Activated CD8-positive, alpha-beta memory T cell treated with anti-CD3 and anti-CD28 coated beads, Interleukin-2, amount 50 U/mL, for 48 hours (primary cell): ENCODE results near the gene MEGF11.

Experiments used
- DNase-seq: peaks from one replicate; pipeline ENCODE4 v3.0.0-alpha.2; 2020

Gene MEGF11

GRCh38 chr15:65956899-65957298 lies 296.7 kb downstream of the MEGF11 start:
- DNase-seq, result no peak

DNA sequence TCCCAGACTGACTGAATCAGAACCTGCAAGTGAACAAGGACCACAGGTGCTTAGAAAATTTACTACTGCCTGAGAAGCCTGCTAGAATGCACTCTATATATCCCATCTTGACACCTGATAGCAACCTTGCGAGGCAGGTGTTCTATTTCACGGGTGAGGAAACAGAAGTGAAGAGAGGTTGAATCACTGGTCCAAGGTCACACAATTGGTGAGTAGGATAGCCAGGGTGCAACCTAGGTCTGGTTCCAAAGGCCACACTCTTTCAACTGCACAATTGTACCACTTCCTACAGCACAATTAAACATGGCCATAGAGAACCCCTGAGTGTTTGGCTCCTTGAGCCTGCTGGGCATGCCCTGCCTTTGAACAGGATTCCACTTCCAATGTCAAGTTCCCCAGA lies 297.2 kb downstream of the MEGF11 start:
- DNase-seq, result no peak

GRCh38 chr15:65954289-65954741 lies 299.2 kb downstream of the MEGF11 start:
- DNase-seq, result no peak

DNA sequence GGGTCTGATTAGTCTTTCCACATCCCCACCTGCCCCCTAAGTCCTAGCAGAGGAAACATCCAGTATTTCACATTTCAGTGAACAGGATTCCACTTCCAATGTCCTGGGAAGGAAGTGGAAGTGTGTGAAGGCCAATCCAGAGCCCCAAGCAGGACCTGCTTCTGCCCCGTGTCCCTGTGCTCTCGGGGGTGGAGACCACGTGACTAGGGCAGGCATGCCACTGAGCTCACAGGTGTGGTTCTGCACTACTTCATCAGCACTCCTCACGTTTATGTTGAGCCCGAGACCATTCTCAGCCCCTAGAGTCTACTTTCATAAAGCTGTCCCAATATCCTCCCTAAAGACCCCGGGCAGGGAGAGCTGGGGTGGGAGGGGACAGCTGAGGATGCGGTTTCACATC lies 299.9 kb downstream of the MEGF11 start:
- DNase-seq, result no peak

- DNase-seq, result no peak
Measured at GRCh38 chr15:65952391-65953053, 301.0 kb downstream of the MEGF11 start.

DNA sequence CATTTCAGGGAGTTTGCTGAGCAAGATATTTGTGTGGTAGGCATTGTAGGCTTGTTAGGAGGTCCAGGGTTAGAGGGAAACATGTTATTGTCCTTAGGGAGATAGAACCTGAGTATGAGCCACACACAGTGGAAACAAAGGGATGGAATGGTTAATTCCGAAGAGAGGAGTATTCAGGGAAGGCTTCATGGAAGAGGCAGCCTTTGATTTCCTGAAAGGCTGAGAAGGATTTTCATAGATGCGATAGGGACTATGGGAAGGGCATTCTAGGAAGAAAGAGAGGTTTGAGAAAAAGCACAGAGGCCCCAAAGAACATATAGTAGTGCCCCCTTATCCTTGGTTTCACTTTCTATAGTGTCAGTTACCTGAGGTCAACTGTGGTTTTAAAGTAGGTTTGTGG lies 302.5 kb downstream of the MEGF11 start:
- DNase-seq, result no peak

- no peak for DNase-seq
Measured at GRCh38 chr15:65949491-65949890, 304.1 kb downstream of the MEGF11 start.

- DNase-seq, result no peak
Measured at GRCh38 chr15:65949011-65949410, 304.5 kb downstream of the MEGF11 start.

GRCh38 chr15:65948383-65948782 lies 305.2 kb downstream of the MEGF11 start:
- no peak for DNase-seq

DNA sequence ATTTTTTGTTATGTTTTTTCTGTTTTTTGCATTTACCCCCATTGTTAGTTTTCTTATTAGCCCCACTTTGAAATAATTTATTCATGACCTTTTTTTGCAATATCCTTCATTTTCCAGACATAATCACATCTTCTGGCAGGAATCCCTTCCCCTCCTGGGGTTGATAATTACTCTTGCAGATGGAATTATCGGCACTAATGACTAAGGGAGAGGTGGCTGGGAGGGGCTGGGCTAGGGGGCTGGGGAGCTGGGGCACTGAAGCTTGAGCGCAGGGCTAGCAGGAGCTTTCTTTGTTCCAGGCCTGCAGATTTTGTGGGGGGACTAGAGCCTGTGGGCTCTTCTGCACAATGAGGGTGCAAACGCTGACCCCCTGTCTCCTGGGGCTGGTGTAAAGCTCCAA lies 306.5 kb downstream of the MEGF11 start:
- no peak for DNase-seq

DNA sequence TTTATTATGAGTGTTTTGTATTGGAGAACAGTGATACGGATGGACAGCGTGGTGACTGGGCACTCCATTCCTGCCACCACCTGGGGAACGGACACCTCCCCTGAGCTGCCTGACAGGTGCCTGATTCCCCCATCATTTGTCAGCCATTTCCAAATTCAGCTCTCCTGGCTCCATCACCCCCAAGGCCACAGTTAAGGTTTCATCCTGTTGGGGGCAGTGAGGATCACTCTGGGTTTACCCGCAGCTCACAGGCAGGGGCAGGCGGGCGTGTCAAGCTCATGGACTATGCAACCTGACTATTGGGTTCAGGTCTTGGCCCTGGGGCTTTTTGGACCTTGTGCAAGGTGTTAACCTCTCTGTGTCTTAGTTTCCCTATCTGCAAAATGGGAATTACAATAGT lies 307.9 kb downstream of the MEGF11 start:
- no peak for DNase-seq

DNA sequence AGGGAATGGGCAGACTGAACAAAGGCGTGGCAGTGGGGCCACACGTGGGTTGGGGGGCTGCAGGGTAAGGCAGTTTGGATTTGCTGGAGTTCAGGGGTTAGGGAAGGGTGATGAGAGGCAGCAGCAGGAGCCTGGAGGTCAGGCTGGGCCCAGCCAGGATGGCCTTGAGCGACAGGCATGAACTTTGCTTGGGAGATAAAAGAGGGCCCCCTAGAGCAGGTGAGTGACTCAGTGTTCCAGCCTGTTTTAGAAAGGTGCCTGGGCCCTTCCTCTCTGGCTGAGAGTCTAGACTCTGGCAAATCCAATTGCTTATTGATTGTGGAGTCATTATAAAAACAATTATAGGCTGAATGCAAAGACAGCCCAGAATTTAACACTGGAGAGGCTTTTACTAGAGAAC lies 309.1 kb downstream of the MEGF11 start:
- DNase-seq, result no peak

GRCh38 chr15:65942436-65942835 lies 311.1 kb downstream of the MEGF11 start:
- DNase-seq, result no peak

DNA sequence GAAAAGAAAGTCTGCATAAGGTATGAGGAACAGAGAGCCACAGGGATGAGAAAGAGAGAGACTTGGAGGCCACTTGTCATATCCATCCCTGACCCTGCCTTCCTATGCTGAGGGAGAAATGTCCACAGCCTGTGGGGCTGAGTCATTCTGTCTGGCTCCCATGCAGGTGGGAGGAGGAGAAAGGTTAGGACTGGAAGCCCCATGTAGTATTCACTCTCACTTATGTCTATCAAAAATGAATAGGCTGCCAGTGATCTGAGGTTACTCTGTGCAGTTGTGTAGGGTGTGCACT lies 313.0 kb downstream of the MEGF11 start:
- DNase-seq, result no peak

DNA sequence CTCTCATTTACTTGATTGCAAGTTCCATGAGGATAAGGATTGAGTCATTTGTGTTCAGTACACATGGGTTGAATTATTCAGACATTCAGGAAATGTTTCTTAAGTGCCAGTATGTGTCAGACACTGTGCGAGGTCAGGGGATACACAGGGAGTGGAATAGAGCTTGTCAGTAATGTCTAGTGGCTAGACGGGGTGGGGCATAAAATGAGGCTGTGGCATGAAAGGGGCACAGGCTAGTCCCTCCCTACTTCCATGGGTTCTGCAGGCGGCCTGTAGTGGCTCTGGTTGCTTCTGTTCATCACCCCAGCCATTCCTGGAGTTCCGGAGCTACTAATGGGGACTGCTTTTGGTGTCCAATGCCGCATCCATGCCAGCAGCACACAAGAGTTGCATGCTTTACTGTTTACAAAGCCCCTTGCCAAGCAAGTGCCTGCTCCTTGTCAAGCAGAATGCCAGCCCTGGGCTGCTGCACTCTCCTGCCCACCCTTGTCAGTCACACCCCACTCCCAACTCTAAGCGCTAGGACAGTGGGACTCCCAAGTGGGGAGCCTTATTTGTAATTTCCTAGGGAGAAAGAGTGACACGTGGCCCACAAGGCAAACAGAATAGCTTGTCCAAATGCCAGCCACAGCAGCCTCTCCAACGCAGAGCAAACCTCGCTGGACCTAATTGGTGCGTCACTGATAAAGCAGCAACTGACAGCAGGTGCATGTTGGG lies 313.5 kb downstream of the MEGF11 start:
- no peak for DNase-seq

GRCh38 chr15:65938604-65939003 lies 314.9 kb downstream of the MEGF11 start:
- no peak for DNase-seq

GRCh38 chr15:65937476-65937875 lies 316.1 kb downstream of the MEGF11 start:
- DNase-seq, result no peak

DNA sequence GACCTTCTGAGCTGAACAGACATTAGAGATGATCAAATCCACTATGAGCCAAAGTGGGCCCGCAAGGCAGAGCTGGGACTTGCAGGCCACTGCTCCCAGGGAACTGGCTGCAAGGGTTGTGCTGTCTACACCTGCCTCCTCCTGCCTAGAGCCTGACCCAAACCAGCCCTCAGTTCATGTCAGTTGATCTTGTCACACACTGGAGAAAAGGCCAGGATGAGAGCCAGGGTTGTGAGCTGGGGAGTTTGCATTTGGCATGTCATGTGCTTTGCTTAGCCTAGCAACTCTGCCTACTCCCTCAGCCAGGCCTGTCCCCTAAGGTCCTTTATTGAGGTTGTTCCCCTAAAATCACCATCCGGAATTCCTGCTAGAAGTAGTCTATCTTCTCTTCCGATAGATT lies 316.5 kb downstream of the MEGF11 start:
- no peak for DNase-seq

DNA sequence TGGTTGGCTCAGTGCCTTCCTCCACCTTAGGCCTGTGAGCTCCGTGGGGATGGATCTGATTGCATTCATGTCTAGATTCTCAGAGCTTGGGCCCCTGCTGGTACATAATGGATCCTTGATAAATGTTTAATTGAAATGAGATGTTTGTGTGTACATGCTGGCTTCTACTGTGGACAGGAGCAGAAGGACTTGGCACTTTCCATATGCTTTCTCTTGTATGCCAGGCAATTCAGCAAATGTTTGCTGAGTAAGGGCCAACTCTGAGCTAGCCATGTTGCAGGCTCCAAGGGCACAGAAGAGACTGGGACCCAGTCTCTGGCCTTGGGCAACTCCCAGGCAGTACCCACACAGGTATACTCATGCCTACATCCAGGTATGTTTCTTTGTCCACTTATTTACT lies 317.3 kb downstream of the MEGF11 start:
- DNase-seq, result no peak

- no peak for DNase-seq
Measured at GRCh38 chr15:65935391-65935790, 318.2 kb downstream of the MEGF11 start.

DNA sequence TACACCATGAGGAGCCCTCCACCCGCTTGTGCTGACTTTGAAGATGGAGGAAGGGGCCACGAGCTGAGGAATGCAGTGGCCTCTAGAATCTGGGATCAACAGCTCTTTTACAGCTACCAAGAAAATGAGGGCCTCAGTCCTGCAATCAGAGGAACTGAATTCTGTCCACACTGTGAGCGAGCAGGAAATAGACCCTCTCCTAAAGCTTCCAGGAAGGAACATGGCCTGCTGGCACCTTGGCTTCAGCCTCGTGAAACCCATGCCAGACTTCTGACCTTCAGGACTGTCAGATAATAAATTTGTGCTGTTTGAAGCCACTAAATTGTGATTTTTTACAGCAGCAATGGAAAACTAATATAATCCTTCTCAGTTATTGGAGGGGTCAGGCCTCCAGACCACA lies 322.3 kb downstream of the MEGF11 start:
- DNase-seq, result no peak

DNA sequence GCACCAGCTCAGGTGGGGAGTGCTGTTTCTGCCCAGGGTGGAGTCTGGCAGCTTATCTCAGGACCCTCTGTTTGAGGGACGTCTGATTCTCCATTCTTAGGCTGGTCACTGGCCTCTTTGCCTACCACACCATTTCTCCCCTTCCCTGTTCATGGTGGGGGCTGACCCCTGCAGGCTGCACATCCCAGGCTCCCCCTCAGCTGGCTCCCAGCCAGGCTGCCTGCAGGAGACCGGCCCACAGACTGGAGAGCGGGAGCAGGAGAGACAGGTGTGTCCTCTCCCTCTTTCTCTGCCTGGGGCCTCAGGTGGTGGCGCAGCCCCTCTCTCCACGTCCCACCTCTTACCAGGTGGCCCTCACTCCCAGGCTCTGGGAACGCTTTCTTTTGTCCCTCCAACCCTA lies 323.4 kb downstream of the MEGF11 start:
- DNase-seq, result no peak

- DNase-seq, result no peak
Measured at GRCh38 chr15:65929573-65929972, 324.0 kb downstream of the MEGF11 start.

DNA sequence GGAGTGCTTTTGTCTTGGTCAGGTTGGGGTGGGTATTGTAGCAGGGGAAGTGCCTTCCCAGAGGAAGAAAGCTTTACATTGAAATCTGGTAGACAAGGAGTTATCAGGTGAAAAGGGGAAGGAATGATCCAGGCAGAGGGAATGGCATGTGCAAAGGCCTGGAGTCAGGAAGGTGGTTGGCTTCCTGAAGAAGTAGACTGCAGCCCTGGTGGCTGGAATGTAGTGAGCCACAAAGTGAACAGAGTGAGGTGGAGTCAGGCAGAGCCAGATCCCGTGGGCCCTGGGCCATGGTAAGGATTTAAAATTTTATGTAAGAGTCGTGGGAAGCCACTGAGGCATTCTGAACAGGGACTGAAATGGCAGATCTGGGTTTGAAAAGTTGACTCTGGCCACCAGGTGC lies 326.0 kb downstream of the MEGF11 start:
- DNase-seq, result no peak

DNA sequence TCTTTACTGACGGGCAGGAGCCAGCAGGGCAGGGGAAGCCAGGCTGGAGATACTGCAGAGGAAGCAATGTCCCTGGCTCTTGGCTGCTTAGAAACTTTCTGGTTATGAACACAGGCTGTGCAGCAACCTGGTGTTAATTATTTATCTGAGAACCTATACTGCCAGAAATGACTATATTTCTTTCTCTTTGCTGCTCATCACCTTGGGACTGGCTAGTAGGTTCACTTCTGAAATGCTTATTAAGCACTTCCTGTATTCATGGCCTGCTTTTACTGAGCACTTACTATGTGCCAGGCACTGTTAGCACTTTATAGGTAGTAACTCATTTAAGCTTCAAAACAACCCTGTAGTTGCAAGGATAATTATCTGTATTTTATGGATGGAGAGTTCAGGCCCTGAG lies 326.7 kb downstream of the MEGF11 start:
- no peak for DNase-seq
